Astrocyte (in vitro differentiated cells and primary cell): ENCODE results near the gene ZNF718.

Source experiments
- CTCF ChIP-seq: IDR thresholded peaks from 2 replicates; pipeline ENCODE4 v1.5.1; 2011; ENCODE audit warnings: low read depth, mild to moderate bottlenecking, inconsistent platforms, low read length, moderate library complexity; ENCODE audit not compliant: insufficient read depth
- EZH2 ChIP-seq: IDR thresholded peaks from 2 replicates; pipeline ENCODE4 v1.6.1; 2012; ENCODE audit warnings: mild to moderate bottlenecking, low read length, inconsistent platforms; ENCODE audit not compliant: insufficient read depth

- no peak for TF ChIP-seq CTCF
- no peak for TF ChIP-seq EZH2
These were observed 37.4 kb downstream of the ZNF718 start for GRCh38 chr4:161496-162284.
